Measurements from ENCODE around the gene S100G. TPM values are rescaled to one million over a fixed set of nuclear protein-coding genes. Genes with fewer than 3 reads are reported as not detected.

Gene S100G
- total RNA-seq, 1 donor from 2014 or later, result not detected

- no peak for DNase-seq (ENCODE audit: low spot score in 2 of 2)
Measured at GRCh38 chrX:16646366-16647138, 3.4 kb upstream of the S100G start.

GRCh38 chrX:16651391-16652024 is 1.6 kb downstream of the S100G start:
- DNase-seq (ENCODE audit: low spot score in 2 of 2), result no peak
- no peak for FAIRE-seq

More at GRCh38 chrX:16646366-16647138, 3.4 kb upstream of the S100G start:
- FAIRE-seq, result no peak

- DNase-seq (ENCODE audit: low spot score in 2 of 2) (no peak), FAIRE-seq (no peak)
Measured at GRCh38 chrX:16653424-16653823, 3.5 kb downstream of the S100G start.

- no peak for DNase-seq (ENCODE audit: low spot score in 2 of 2)
- FAIRE-seq, result no peak
Measured at GRCh38 chrX:16654093-16654492, 4.1 kb downstream of the S100G start.

- no peak for DNase-seq (ENCODE audit: low spot score in 2 of 2)
- no peak for FAIRE-seq
Measured at GRCh38 chrX:16658284-16658683, 8.3 kb downstream of the S100G start.

GRCh38 chrX:16659321-16659720 is 9.4 kb downstream of the S100G start:
- no peak for DNase-seq (ENCODE audit: low spot score in 2 of 2)
- FAIRE-seq, result no peak

- no peak for FAIRE-seq
- no peak for DNase-seq (ENCODE audit: low spot score in 2 of 2)
Measured at GRCh38 chrX:16661495-16661894, 11.5 kb downstream of the S100G start.

GRCh38 chrX:16662402-16662801 is 12.4 kb downstream of the S100G start:
- FAIRE-seq (no peak), DNase-seq (ENCODE audit: low spot score in 2 of 2) (no peak)

- DNase-seq (ENCODE audit: low spot score in 2 of 2), result no peak
- no peak for FAIRE-seq
Measured at GRCh38 chrX:16664074-16664473, 14.1 kb downstream of the S100G start.

- DNase-seq (ENCODE audit: low spot score in 2 of 2) (no peak), FAIRE-seq (no peak)
Measured at GRCh38 chrX:16664626-16665025, 14.7 kb downstream of the S100G start.

- FAIRE-seq, result no peak
Measured at GRCh38 chrX:16665089-16665488, 15.1 kb downstream of the S100G start.

GRCh38 chrX:16666541-16666940 is 16.6 kb downstream of the S100G start:
- FAIRE-seq (no peak), DNase-seq (ENCODE audit: low spot score in 2 of 2) (no peak)

More at GRCh38 chrX:16665089-16665488, 15.1 kb downstream of the S100G start:
- DNase-seq (ENCODE audit: low spot score in 2 of 2), result no peak

- DNase-seq (ENCODE audit: low spot score in 2 of 2), result peak; percentile 24 to 49
- peak; percentile 61 for FAIRE-seq
Measured at GRCh38 chrX:16671005-16671404, 21.0 kb downstream of the S100G start.

- no peak for DNase-seq (ENCODE audit: low spot score in 2 of 2)
- FAIRE-seq, result no peak
Measured at GRCh38 chrX:16678689-16679088, 28.7 kb downstream of the S100G start.

- FAIRE-seq, result no peak
- DNase-seq (ENCODE audit: low spot score in 2 of 2), result no peak
Measured at GRCh38 chrX:16683007-16683664, 33.2 kb downstream of the S100G start.

- DNase-seq (ENCODE audit: low spot score in 2 of 2) (no peak), FAIRE-seq (no peak)
Measured at GRCh38 chrX:16687514-16687913, 37.6 kb downstream of the S100G start.

GRCh38 chrX:16695079-16695676 is 45.2 kb downstream of the S100G start:
- FAIRE-seq (no peak), DNase-seq (ENCODE audit: low spot score in 2 of 2) (no peak)

GRCh38 chrX:16696956-16697355 is 47.0 kb downstream of the S100G start:
- FAIRE-seq, result no peak
- no peak for DNase-seq (ENCODE audit: low spot score in 2 of 2)

GRCh38 chrX:16699389-16699788 is 49.4 kb downstream of the S100G start:
- FAIRE-seq (no peak), DNase-seq (ENCODE audit: low spot score in 2 of 2) (no peak)

GRCh38 chrX:16700734-16701133 is 50.8 kb downstream of the S100G start:
- FAIRE-seq (no peak), DNase-seq (ENCODE audit: low spot score in 2 of 2) (no peak)
